OCI-LY7 (cell line): Measurements from ENCODE around the gene FLNB. TPM values are rescaled to one million over a fixed set of nuclear protein-coding genes. Genes with fewer than 3 reads are reported as not detected.

Experiments used
- BruUV-seq: library from RNA; stranded (reverse); fragments of 400-500 nt; replicated peaks from 2 replicates; lab custom pipeline; 2021; lab: Mats Ljungman, UMichigan
- CTCF ChIA-PET: fragments of 300-600 bp; sonication (Branson Sonifier 250); formaldehyde crosslinking; loops from one replicate; lab custom pipeline; 2022; ENCODE audit warnings: antibody characterized with exemption; ENCODE audit not compliant: unreplicated experiment; lab: Charles Lee
- POLR2A ChIA-PET: fragments of 300-600 bp; sonication (Branson Sonifier 250); formaldehyde crosslinking; loops from one replicate; lab custom pipeline; 2022; ENCODE audit warnings: antibody characterized with exemption; lab: Charles Lee
- DNase-seq: peaks from one replicate; pipeline ENCODE4 v3.0.0-alpha.2; 2015; ENCODE audit warnings: low spot score
- H2AFZ ChIP-seq: fragments of 200-600 bp; sonication (generic), shearing (Covaris generic); 2 replicates; pipeline ENCODE4 v1.6.1; 2014; ENCODE audit warnings: mild to moderate bottlenecking, antibody characterized with exemption, low read length, moderate library complexity
- H3K27ac ChIP-seq: fragments of 200-600 bp; sonication (generic); 2 replicates; pipeline ENCODE4 v1.5.1; 2014; ENCODE audit warnings: mixed run types, low read depth, mild to moderate bottlenecking, moderate library complexity, low read length, inconsistent platforms; ENCODE audit not compliant: poor library complexity, severe bottlenecking
- H3K36me3 ChIP-seq: fragments of 200-600 bp; sonication (generic); 2 replicates; pipeline ENCODE4 v1.6.1; 2014; ENCODE audit warnings: mild to moderate bottlenecking, antibody characterized with exemption, low read length, moderate library complexity, mixed read lengths; ENCODE audit not compliant: insufficient read depth
- H3K4me1 ChIP-seq: fragments of 200-600 bp; sonication (generic); 2 replicates; pipeline ENCODE4 v1.5.1; 2014; ENCODE audit warnings: mild to moderate bottlenecking, low read length; ENCODE audit not compliant: insufficient read depth, poor library complexity, severe bottlenecking
- H3K4me2 ChIP-seq: fragments of 200-600 bp; sonication (generic); 2 replicates; pipeline ENCODE4 v1.6.1; 2014; ENCODE audit warnings: mild to moderate bottlenecking, low read length
- H3K4me3 ChIP-seq: fragments of 200-600 bp; sonication (generic); 2 replicates; pipeline ENCODE4 v1.5.1; 2014; ENCODE audit warnings: mild to moderate bottlenecking, low read depth, low read length; ENCODE audit not compliant: poor library complexity, severe bottlenecking
- H3K79me2 ChIP-seq: fragments of 200-600 bp; sonication (generic); 2 replicates; pipeline ENCODE4 v1.6.1; 2016; ENCODE audit warnings: low read depth, mild to moderate bottlenecking, low read length, moderate library complexity, mixed read lengths; ENCODE audit not compliant: insufficient read depth
- H3K9me2 ChIP-seq: fragments of 200-600 bp; sonication (generic); 2 replicates; pipeline ENCODE4 v1.6.1; 2016; ENCODE audit warnings: mild to moderate bottlenecking, low read length, mixed read lengths; ENCODE audit not compliant: insufficient read depth
- H3K9me3 ChIP-seq: fragments of 200-600 bp; sonication (generic); 2 replicates; pipeline ENCODE4 v1.6.1; 2014; ENCODE audit warnings: mild to moderate bottlenecking, mixed run types, low read length, mixed read lengths
- H4K20me1 ChIP-seq: fragments of 200-600 bp; sonication (generic); 2 replicates; pipeline ENCODE4 v1.6.1; 2014; ENCODE audit warnings: mild to moderate bottlenecking, antibody characterized with exemption, low read length, moderate library complexity, mixed read lengths; ENCODE audit not compliant: insufficient read depth
- EZH2phosphoT487 ChIP-seq: fragments of 200-600 bp; sonication (generic); IDR thresholded peaks from 2 replicates; pipeline ENCODE4 v1.6.1; 2018; ENCODE audit warnings: low read depth, borderline replicate concordance, mild to moderate bottlenecking, mixed run types, antibody characterized with exemption, low read length, moderate library complexity, mixed read lengths
- intact Hi-C: fragments of 100-400 bp; cut with micrococcal nuclease; formaldehyde crosslinking; loops from one replicate; pipeline ENCODE4 v1.10.0; 2022; ENCODE audit not compliant: unreplicated experiment
- total RNA-seq, 2 experiments: library from RNA; depleted of rRNA in 1 of 2; stranded (reverse); fragments of >200 nt in 1 of 2; shearing (Covaris generic) in 1 of 2; gene quantifications; 2 replicates each; pipeline ENCODE4 v1.2.3, GENCODE V29; 2014 to 2022
- TF ChIP-seq, protein P1 (sequence below): fragments of 200-600 bp; sonication (generic); conservative IDR thresholded peaks from 2 replicates; pipeline ENCODE4 v1.5.1; 2014; ENCODE audit warnings: mild to moderate bottlenecking, antibody characterized with exemption, low read length, moderate library complexity, mixed read lengths

Gene FLNB
- total RNA-seq, 2 experiments from 2014 or later = 29.9 to 39.1 TPM

DNA sequence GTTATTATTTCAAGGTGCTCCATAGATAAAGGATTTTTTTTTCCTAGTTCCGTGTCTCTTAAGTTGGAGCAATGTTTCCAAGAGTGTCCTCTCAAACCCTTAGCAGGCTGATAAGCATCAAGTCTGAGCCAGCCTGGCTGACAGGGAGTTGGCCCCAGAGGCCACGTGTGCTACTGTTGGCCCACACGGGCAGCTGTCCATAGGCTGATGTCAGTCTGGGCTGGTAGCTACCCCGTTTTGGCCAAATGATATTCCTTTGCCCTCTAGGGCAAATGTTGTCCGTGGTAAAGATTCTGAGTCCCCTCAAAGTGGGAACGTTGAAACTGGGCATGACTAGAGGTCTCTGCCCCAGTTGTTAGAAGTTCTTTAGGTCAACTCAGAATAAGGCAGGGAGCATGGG is 99.4 kb downstream of the FLNB start:
- H3K27ac ChIP-seq = no peak overlapping the region
- no peaks in the 10 kb centered on the region for H3K4me1 ChIP-seq
- no peak overlapping the region for H3K4me3 ChIP-seq
- CTCF ChIA-PET = no interaction called here
- intact Hi-C loops = no loop called here
- no peaks in the 10 kb centered on the region for H3K9me3 ChIP-seq
- peaks cover 45% of the 10 kb centered on the region for H3K36me3 ChIP-seq
- no TSS peak for BruUV-seq
- POLR2A ChIA-PET = interaction anchor here (0.6 kb wide), 2 partner anchors 106 to 1548 kb away, joined by 3 to 4 read pairs; no protein-coding TSS in a partner anchor
- H4K20me1 ChIP-seq = no peaks in the 10 kb centered on the region
- H3K79me2 ChIP-seq = no peaks in the 10 kb centered on the region
- H2AFZ ChIP-seq = no peak overlapping the region
- no peak for DNase-seq
- TF ChIP-seq, protein P1, sequence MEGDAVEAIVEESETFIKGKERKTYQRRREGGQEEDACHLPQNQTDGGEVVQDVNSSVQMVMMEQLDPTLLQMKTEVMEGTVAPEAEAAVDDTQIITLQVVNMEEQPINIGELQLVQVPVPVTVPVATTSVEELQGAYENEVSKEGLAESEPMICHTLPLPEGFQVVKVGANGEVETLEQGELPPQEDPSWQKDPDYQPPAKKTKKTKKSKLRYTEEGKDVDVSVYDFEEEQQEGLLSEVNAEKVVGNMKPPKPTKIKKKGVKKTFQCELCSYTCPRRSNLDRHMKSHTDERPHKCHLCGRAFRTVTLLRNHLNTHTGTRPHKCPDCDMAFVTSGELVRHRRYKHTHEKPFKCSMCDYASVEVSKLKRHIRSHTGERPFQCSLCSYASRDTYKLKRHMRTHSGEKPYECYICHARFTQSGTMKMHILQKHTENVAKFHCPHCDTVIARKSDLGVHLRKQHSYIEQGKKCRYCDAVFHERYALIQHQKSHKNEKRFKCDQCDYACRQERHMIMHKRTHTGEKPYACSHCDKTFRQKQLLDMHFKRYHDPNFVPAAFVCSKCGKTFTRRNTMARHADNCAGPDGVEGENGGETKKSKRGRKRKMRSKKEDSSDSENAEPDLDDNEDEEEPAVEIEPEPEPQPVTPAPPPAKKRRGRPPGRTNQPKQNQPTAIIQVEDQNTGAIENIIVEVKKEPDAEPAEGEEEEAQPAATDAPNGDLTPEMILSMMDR = no peak
- TF ChIP-seq EZH2phosphoT487 = no peak
- H3K4me2 ChIP-seq = no peak overlapping the region
- H3K9me2 ChIP-seq = no peaks in the 10 kb centered on the region

DNA sequence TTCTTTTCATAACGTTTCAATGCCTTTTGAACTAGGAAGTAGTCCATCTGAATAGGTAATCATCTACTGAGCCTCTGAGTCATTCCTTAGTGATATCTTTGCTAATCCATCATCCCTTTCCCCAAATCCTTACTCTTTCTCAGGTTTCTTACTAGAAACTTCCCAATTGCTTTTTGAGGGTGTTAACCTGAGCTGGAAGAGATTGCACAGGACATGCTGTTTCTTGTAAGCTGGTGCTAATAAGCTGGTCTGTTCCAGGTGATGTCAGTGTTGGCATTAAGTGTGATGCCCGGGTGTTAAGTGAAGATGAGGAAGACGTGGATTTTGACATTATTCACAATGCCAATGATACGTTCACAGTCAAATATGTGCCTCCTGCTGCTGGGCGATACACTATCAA is 101.5 kb downstream of the FLNB start:
- no peak for DNase-seq
- Histone ChIP-seq H3K9me2 (no peaks in the 10 kb centered on the region), H3K9me3 (no peaks in the 10 kb centered on the region), H2AFZ (no peak overlapping the region), H3K79me2 (no peaks in the 10 kb centered on the region), H3K4me1 (no peaks in the 10 kb centered on the region), H3K36me3 (peaks cover 47% of the 10 kb centered on the region), H4K20me1 (no peaks in the 10 kb centered on the region), H3K4me3 (no peak overlapping the region), H3K27ac (no peak overlapping the region), H3K4me2 (no peak overlapping the region)
- TF ChIP-seq, protein P1 = no peak
- TF ChIP-seq EZH2phosphoT487 = no peak
- CTCF ChIA-PET = no interaction called here
- POLR2A ChIA-PET = no interaction called here
- no TSS peak for BruUV-seq
- intact Hi-C loops = no loop called here

DNA sequence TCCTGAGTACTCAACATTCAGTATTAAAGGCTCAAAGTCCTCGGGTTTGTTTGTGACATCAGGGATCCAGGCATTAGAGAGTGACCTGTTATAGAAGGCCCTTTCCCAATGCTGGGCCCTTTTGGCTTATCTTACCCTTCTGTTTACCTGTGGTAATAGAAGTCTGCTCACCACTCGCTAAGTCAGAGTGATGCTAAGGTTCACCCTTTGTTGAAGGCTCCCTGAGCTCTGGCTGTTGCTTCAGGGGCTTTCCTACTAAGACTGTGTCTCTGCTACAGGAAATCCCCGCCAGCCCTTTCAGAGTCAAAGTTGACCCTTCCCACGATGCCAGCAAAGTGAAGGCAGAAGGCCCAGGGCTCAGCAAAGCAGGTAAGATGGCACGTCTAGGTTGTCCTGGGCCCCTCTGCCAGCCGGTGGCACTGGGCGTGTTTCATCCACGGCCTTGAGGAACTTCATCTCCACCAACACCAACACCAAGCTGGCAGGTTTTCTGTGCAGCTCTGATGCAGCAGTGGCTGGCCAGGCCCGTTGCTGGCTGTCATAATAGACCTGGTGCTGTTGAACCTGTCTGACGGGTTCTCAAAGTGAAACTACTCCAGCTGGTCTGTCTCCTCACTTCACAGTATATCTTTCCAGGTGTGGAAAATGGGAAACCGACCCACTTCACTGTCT is 103.4 kb downstream of the FLNB start:
- Histone ChIP-seq H3K4me1 (no peaks in the 10 kb centered on the region), H3K4me3 (no peak overlapping the region), H3K9me3 (no peaks in the 10 kb centered on the region), H3K27ac (no peak overlapping the region), H3K36me3 (peaks cover 36% of the 10 kb centered on the region), H4K20me1 (no peaks in the 10 kb centered on the region), H3K79me2 (no peaks in the 10 kb centered on the region), H2AFZ (no peak overlapping the region), H3K4me2 (no peak overlapping the region), H3K9me2 (no peaks in the 10 kb centered on the region)
- DNase-seq = no peak
- no peak for TF ChIP-seq EZH2phosphoT487
- TF ChIP-seq, protein P1 = no peak
- no TSS peak for BruUV-seq
- intact Hi-C loops = no loop called here
- ChIA-PET POLR2A (no interaction called here), CTCF (no interaction called here)
